GM12878 (cell line): Measurements from ENCODE around the gene CYP1A1. TPM values are rescaled to one million over a fixed set of nuclear protein-coding genes. Genes with fewer than 3 reads are reported as not detected.

Experiments used
- ATF7 ChIP-seq: fragments of 450-650 bp; IDR thresholded peaks from 2 replicates; pipeline ENCODE4 v1.6.1; 2016; ENCODE audit warnings: low read depth, mild to moderate bottlenecking
- CEBPB ChIP-seq, 2 experiments: fragments of 150-350 bp in 1 of 2; IDR thresholded peaks; 2 replicates each; pipeline ENCODE4 v1.6.1; 2012 to 2014; ENCODE audit warnings: low read depth in 2 of 2, low read length in 2 of 2, borderline replicate concordance in 1 of 2, inconsistent platforms in 1 of 2
- CEBPZ ChIP-seq: fragments of 150-350 bp; IDR thresholded peaks from 2 replicates; pipeline ENCODE4 v1.6.1; 2016; ENCODE audit warnings: low read depth, low read length
- CREM ChIP-seq: IDR thresholded peaks from 2 replicates; pipeline ENCODE4 v1.6.1; 2014; ENCODE audit warnings: antibody characterized with exemption, low read depth
- ESRRA ChIP-seq: IDR thresholded peaks from 2 replicates; pipeline ENCODE4 v1.6.1; 2012; ENCODE audit warnings: mild to moderate bottlenecking, low read length, improper control_type of control experiment
- HDGF ChIP-seq: fragments of 450-650 bp; IDR thresholded peaks from 2 replicates; pipeline ENCODE4 v1.6.1; 2016; ENCODE audit warnings: antibody characterized with exemption
- IKZF1 ChIP-seq: fragments of 450-650 bp; conservative IDR thresholded peaks from 2 replicates; pipeline ENCODE4 v1.6.1; 2017; ENCODE audit warnings: antibody characterized with exemption, mild to moderate bottlenecking
- KDM1A ChIP-seq: fragments of 200-600 bp; sonication (generic); IDR thresholded peaks from 2 replicates; pipeline ENCODE4 v1.6.1; 2016; ENCODE audit warnings: borderline replicate concordance
- MAX ChIP-seq: IDR thresholded peaks from 2 replicates; pipeline ENCODE4 v1.6.1; 2012; ENCODE audit warnings: low read depth, low read length, improper control_type of control experiment
- MYB ChIP-seq: fragments of 150-350 bp; IDR thresholded peaks from 2 replicates; pipeline ENCODE4 v1.6.1; 2014; ENCODE audit warnings: mild to moderate bottlenecking, low read depth, low read length, borderline replicate concordance
- RUNX3 ChIP-seq: IDR thresholded peaks from 2 replicates; pipeline ENCODE4 v1.6.1; 2012; ENCODE audit warnings: low read length, inconsistent platforms
- SP1 ChIP-seq: IDR thresholded peaks from one replicate; pipeline ENCODE4 v1.6.1; 2011; ENCODE audit warnings: low read depth, low read length
- SREBF1 ChIP-seq: IDR thresholded peaks from 2 replicates; pipeline ENCODE4 v1.6.1; 2012; ENCODE audit warnings: mild to moderate bottlenecking, low read length
- STAT3 ChIP-seq: IDR thresholded peaks from 2 replicates; pipeline ENCODE4 v1.6.1; 2011; ENCODE audit warnings: low read depth, low read length, improper control_type of control experiment
- SUZ12 ChIP-seq: fragments of 200-600 bp; sonication (generic); IDR thresholded peaks from one replicate; pipeline ENCODE4 v1.6.1; 2018; ENCODE audit warnings: antibody characterized with exemption, mild to moderate bottlenecking; ENCODE audit not compliant: unreplicated experiment
- TARDBP ChIP-seq: IDR thresholded peaks from 2 replicates; pipeline ENCODE4 v1.6.1; 2016; ENCODE audit warnings: borderline replicate concordance
- YBX1 ChIP-seq: fragments of 450-650 bp; IDR thresholded peaks from 2 replicates; pipeline ENCODE4 v1.6.1; 2016; ENCODE audit warnings: antibody characterized with exemption
- ZBTB33 ChIP-seq: fragments of 450-650 bp; IDR thresholded peaks from 2 replicates; pipeline ENCODE4 v1.6.1; 2017; ENCODE audit warnings: mild to moderate bottlenecking
- ZNF24 ChIP-seq: fragments of 450-650 bp; IDR thresholded peaks from 2 replicates; pipeline ENCODE4 v1.6.1; 2017; ENCODE audit warnings: antibody characterized with exemption, mild to moderate bottlenecking
- ZNF384 ChIP-seq: IDR thresholded peaks from 2 replicates; pipeline ENCODE4 v1.6.1; 2012; ENCODE audit warnings: low read depth, mild to moderate bottlenecking, low read length, improper control_type of control experiment, borderline replicate concordance
- polyA plus RNA-seq, 11 experiments: library from polyadenylated mRNA; depleted of rRNA in 4 of 11; unstranded in 6 of 11; stranded (reverse) in 5 of 11; fragments of >200 nt; fragmentation: Nextera tagmentation in 4 of 11; fragmentation: Illumina TruSeq in 1 of 11; extraction: Ambion mirVana in 4 of 11; extraction: Trizol in 1 of 11; gene quantifications; 1 replicate in 1 of 11; 2 replicates in 10 of 11; pipeline versions ENCODE4 v1.2.1 to v1.2.3, GENCODE V29; 2011 to 2016; ENCODE audit warnings: inconsistent platforms in 2 of 11, missing spikeins in 2 of 11, low read depth in 1 of 11
- total RNA-seq, 4 experiments: library from RNA; depleted of rRNA in 3 of 4; stranded (reverse); fragments of >200 nt in 3 of 4; fragmentation: Illumina TruSeq in 1 of 4; extraction: Trizol in 1 of 4; gene quantifications; 2 replicates each; pipeline versions ENCODE4 v1.2.1 to v1.2.3, GENCODE V29; 2013 to 2021
- TF ChIP-seq, protein P1 (sequence below): fragments of 450-650 bp; conservative IDR thresholded peaks from 2 replicates; pipeline ENCODE4 v1.6.1; 2017; ENCODE audit warnings: mild to moderate bottlenecking, moderate library complexity
- TF ChIP-seq, protein P2 (sequence below): fragments of 450-650 bp; IDR thresholded peaks from 2 replicates; pipeline ENCODE4 v1.6.1; 2014; ENCODE audit warnings: mild to moderate bottlenecking

CYP1A1 gene
- total and polyA plus RNA-seq, 10 of the 15 experiments (the other 5 are each of a cell fraction or from before 2014, with no cell fraction given) = 0.04 to 0.71 (median 0.07) TPM; not detected in 4

- TF ChIP-seq MAX = peak; percentile 78
- no peak for TF ChIP-seq CEBPB (IDR thresholded peaks at IDR 0.05; ENCODE audit: borderline replicate concordance in 1 of 2, low read depth in 2 of 2, low read length in 2 of 2)
- TF ChIP-seq, protein P1, sequence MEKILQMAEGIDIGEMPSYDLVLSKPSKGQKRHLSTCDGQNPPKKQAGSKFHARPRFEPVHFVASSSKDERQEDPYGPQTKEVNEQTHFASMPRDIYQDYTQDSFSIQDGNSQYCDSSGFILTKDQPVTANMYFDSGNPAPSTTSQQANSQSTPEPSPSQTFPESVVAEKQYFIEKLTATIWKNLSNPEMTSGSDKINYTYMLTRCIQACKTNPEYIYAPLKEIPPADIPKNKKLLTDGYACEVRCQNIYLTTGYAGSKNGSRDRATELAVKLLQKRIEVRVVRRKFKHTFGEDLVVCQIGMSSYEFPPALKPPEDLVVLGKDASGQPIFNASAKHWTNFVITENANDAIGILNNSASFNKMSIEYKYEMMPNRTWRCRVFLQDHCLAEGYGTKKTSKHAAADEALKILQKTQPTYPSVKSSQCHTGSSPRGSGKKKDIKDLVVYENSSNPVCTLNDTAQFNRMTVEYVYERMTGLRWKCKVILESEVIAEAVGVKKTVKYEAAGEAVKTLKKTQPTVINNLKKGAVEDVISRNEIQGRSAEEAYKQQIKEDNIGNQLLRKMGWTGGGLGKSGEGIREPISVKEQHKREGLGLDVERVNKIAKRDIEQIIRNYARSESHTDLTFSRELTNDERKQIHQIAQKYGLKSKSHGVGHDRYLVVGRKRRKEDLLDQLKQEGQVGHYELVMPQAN = peak; percentile 99
- TF ChIP-seq KDM1A = no peak
- 0 out of 2 replicates have a peak, but pooled peaks have one; percentile 33 for TF ChIP-seq MYB
- TF ChIP-seq RUNX3 = peak; percentile 68
- TF ChIP-seq, protein P2, sequence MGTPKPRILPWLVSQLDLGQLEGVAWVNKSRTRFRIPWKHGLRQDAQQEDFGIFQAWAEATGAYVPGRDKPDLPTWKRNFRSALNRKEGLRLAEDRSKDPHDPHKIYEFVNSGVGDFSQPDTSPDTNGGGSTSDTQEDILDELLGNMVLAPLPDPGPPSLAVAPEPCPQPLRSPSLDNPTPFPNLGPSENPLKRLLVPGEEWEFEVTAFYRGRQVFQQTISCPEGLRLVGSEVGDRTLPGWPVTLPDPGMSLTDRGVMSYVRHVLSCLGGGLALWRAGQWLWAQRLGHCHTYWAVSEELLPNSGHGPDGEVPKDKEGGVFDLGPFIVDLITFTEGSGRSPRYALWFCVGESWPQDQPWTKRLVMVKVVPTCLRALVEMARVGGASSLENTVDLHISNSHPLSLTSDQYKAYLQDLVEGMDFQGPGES = no peak
- no peak for TF ChIP-seq SUZ12
- no peak for TF ChIP-seq ZBTB33
- no peak for TF ChIP-seq ZNF24
- TF ChIP-seq CREM = peak; percentile 99
- no peak for TF ChIP-seq ZNF384
- no peak for TF ChIP-seq CEBPZ
- 0 out of 2 replicates have a peak, but pooled peaks have one; percentile 51 for TF ChIP-seq ESRRA
- TF ChIP-seq SP1 = peak; percentile 78
- no peak for TF ChIP-seq YBX1
- TF ChIP-seq TARDBP = peak; percentile 47; the same call in 1 of the 2 replicates
- TF ChIP-seq ATF7 = peak; percentile 77
- TF ChIP-seq STAT3 = no peak
- TF ChIP-seq SREBF1 = no peak
- peak; percentile 75 for TF ChIP-seq IKZF1
- TF ChIP-seq HDGF = peak; percentile 88
Observed at GRCh38 chr15:74695597-74696397, 29.5 kb downstream of the CYP1A1 start, which contains the start of gene EDC3 (continued).
